T-cell (primary cell): ENCODE results near the gene ZNF827. TPM values are rescaled to one million over a fixed set of nuclear protein-coding genes. Genes with fewer than 3 reads are reported as not detected.

ENCODE experiments used
- ATAC-seq, 4 experiments: fragments of 200-7000 bp in 3 of 4; fragments of 150-1000 bp in 1 of 4; cut with Tn5 transposase; replicated peaks in 1 of 4; 1 replicate in 3 of 4; 2 replicates in 1 of 4; pipeline ENCODE4 v1.10.0; 2021; ENCODE audit warnings: moderate library complexity in 3 of 4, mild to moderate bottlenecking in 2 of 4, moderate number of reproducible peaks in 1 of 4
- CTCF ChIA-PET, 2 donors: fragments of 300-600 bp; sonication (Branson Sonifier 250); formaldehyde crosslinking; loops; one replicate each; lab custom pipeline; 2022; ENCODE audit warnings: antibody characterized with exemption in 2 of 2; lab: Charles Lee
- POLR2A ChIA-PET, 2 donors: fragments of 300-600 bp; sonication (Branson Sonifier 250); formaldehyde crosslinking; loops; one replicate each; lab custom pipeline; 2022; ENCODE audit warnings: antibody characterized with exemption in 2 of 2; lab: Charles Lee
- DNase-seq, 35 experiments: peaks; one replicate each; pipeline versions ENCODE4 v3.0.0 to v3.0.0-alpha.2; 2013 to 2023
- H3K27ac ChIP-seq: one replicate; pipeline ENCODE4 v1.5.1; 2013; ENCODE audit warnings: low read length
- H3K27me3 ChIP-seq, 2 experiments: replicated peaks in 1 of 2; 1 replicate in 1 of 2; 2 replicates in 1 of 2; pipeline versions ENCODE4 v1.6.1 to v1.7.0; 2013; ENCODE audit warnings: low read length in 1 of 2, mixed read lengths in 1 of 2; ENCODE audit not compliant: control insufficient read depth in 2 of 2, insufficient read depth in 2 of 2; ENCODE audit errors: extremely low read depth in 1 of 2
- H3K36me3 ChIP-seq, 2 donors: 1 replicate in 1 of 2; 2 replicates in 1 of 2; pipeline versions ENCODE4 v1.6.1 to v1.7.0; 2013; ENCODE audit warnings: low read length in 1 of 2; ENCODE audit not compliant: control insufficient read depth in 2 of 2, insufficient read depth in 1 of 2; ENCODE audit errors: extremely low read depth in 1 of 2
- H3K4me1 ChIP-seq, 2 experiments: 1 replicate in 1 of 2; 2 replicates in 1 of 2; pipeline versions ENCODE4 v1.6.1 to v1.7.0; 2013; ENCODE audit warnings: low read length in 2 of 2, mixed read lengths in 1 of 2; ENCODE audit not compliant: insufficient read depth in 2 of 2, control insufficient read depth in 1 of 2; ENCODE audit errors: extremely low read depth in 1 of 2
- H3K4me3 ChIP-seq, 2 donors: 1 replicate in 1 of 2; 2 replicates in 1 of 2; pipeline versions ENCODE4 v1.5.1 to v1.7.0; 2013; ENCODE audit warnings: mild to moderate bottlenecking in 2 of 2, low read length in 1 of 2, moderate library complexity in 1 of 2; ENCODE audit not compliant: control insufficient read depth in 1 of 2; ENCODE audit errors: extremely low read depth in 1 of 2
- H3K9me3 ChIP-seq: 2 replicates; pipeline ENCODE4 v1.7.0; 2013
- H3K27ac Mint-ChIP-seq, 2 donors: one replicate each; pipeline ENCODE4 v1.8.0; 2020 to 2021; ENCODE audit warnings: mild to moderate bottlenecking in 2 of 2, mixed read lengths in 2 of 2
- H3K27me3 Mint-ChIP-seq, 2 donors: one replicate each; pipeline ENCODE4 v1.8.0; 2021 to 2022; ENCODE audit warnings: mixed read lengths in 2 of 2
- H3K36me3 Mint-ChIP-seq: one replicate; pipeline ENCODE4 v1.8.0; 2021; ENCODE audit warnings: mixed read lengths
- H3K4me1 Mint-ChIP-seq, 3 donors: one replicate each; pipeline ENCODE4 v1.8.0; 2020 to 2022; ENCODE audit warnings: mixed read lengths in 3 of 3, mild to moderate bottlenecking in 1 of 3
- H3K4me3 Mint-ChIP-seq, 3 donors: one replicate each; pipeline ENCODE4 v1.8.0; 2020 to 2022; ENCODE audit warnings: mild to moderate bottlenecking in 3 of 3, mixed read lengths in 3 of 3, moderate library complexity in 3 of 3
- H3K9me3 Mint-ChIP-seq, 3 donors: one replicate each; pipeline ENCODE4 v1.8.0; 2020 to 2022; ENCODE audit warnings: mixed read lengths in 3 of 3
- WGBS: methylation state at CpG from one replicate; pipeline ENCODE4 v1.1.5; 2013; ENCODE audit warnings: missing lambda C conversion rate; ENCODE audit not compliant: insufficient coverage; 5-methylcytosine and 5-hydroxymethylcytosine counted together
- total RNA-seq, 35 experiments: library from RNA in 6 of 35; stranded (reverse) in 6 of 35; fragments of 120-200 nt in 1 of 35; gene quantifications; one replicate each; pipeline versions ENCODE4 v1.2.1 to v1.2.4 and lab custom pipeline; 2013 to 2026

Gene ZNF827
- total RNA-seq, 5 donors from 2014 or later (not counting 1 experiment from before 2014, with no cell fraction given), result 17.3 to 24.8 (median 18.5) TPM

GRCh38 chr4:145883101-145883694 is 55.4 kb downstream of the ZNF827 start:
- Mint-ChIP-seq H3K4me1 (peaks cover 6 to 14% (median 13%) of the 10 kb centered on the region in 3 donors), H3K4me3 (no peak overlapping the region), H3K36me3 (peaks cover 59% of the 10 kb centered on the region), H3K27ac (no peak overlapping the region), H3K27me3 (no peaks in the 10 kb centered on the region), H3K9me3 (no peaks in the 10 kb centered on the region)
- DNase-seq, result no peak
- ATAC-seq, result no peak
- H3K4me3 ChIP-seq, result no peak overlapping the region
- WGBS, result 98% methylated on average over 3 of the region's 4 CpGs
- H3K9me3 ChIP-seq, result no peaks in the 10 kb centered on the region
- no peaks in the 10 kb centered on the region for H3K27me3 ChIP-seq
- no peaks in the 10 kb centered on the region for H3K4me1 ChIP-seq
- no peak overlapping the region for H3K27ac ChIP-seq
- H3K36me3 ChIP-seq, result peaks cover 3 to 7% of the 10 kb centered on the region in 2 donors
- ChIA-PET POLR2A (no interaction called here), CTCF (interaction anchor here in 1 of 2 donors (0.5 to 0.6 kb wide), 3 partner anchors 108 to 802 kb away, joined by 3 to 6 read pairs (median 6); no protein-coding TSS in a partner anchor)

GRCh38 chr4:145882604-145883003 is 56.0 kb downstream of the ZNF827 start:
- no peak for ATAC-seq
- peaks cover 3 to 7% of the 10 kb centered on the region in 2 donors for H3K36me3 ChIP-seq
- Mint-ChIP-seq H3K4me3 (no peak overlapping the region), H3K27ac (no peak overlapping the region), H3K27me3 (no peaks in the 10 kb centered on the region), H3K36me3 (peaks cover 62% of the 10 kb centered on the region), H3K4me1 (peaks cover 6 to 18% (median 15%) of the 10 kb centered on the region in 3 donors), H3K9me3 (no peaks in the 10 kb centered on the region)
- no peak for DNase-seq
- 70% methylated on average over 1 of the region's 7 CpGs for WGBS
- no peak overlapping the region for H3K4me3 ChIP-seq
- H3K27me3 ChIP-seq, result no peaks in the 10 kb centered on the region
- ChIA-PET CTCF (interaction anchor here in 1 of 2 donors (0.5 to 0.7 kb wide), 4 partner anchors 11 to 802 kb away, joined by 3 to 6 read pairs (median 5); no protein-coding TSS in a partner anchor), POLR2A (no interaction called here)
- H3K9me3 ChIP-seq, result no peaks in the 10 kb centered on the region
- H3K27ac ChIP-seq, result no peak overlapping the region
- H3K4me1 ChIP-seq, result no peaks in the 10 kb centered on the region

GRCh38 chr4:145881989-145882388 is 56.6 kb downstream of the ZNF827 start:
- Histone ChIP-seq H3K9me3 (no peaks in the 10 kb centered on the region), H3K4me1 (no peaks in the 10 kb centered on the region), H3K36me3 (peaks cover 3 to 7% of the 10 kb centered on the region in 2 donors), H3K27ac (no peak overlapping the region), H3K27me3 (no peaks in the 10 kb centered on the region), H3K4me3 (no peak overlapping the region)
- Mint-ChIP-seq H3K27me3 (no peaks in the 10 kb centered on the region), H3K9me3 (no peaks in the 10 kb centered on the region), H3K27ac (no peak overlapping the region), H3K36me3 (peaks cover 64% of the 10 kb centered on the region), H3K4me1 (peaks cover 6 to 18% (median 15%) of the 10 kb centered on the region in 3 donors), H3K4me3 (no peak overlapping the region)
- CTCF ChIA-PET, result interaction anchor here (0.5 to 0.7 kb wide), 2 partner anchors 11 to 36 kb away, joined by 4 to 9 read pairs; no protein-coding TSS in a partner anchor
- WGBS, result 56% methylated on average over 4 of the region's 8 CpGs
- POLR2A ChIA-PET, result no interaction called here
- DNase-seq, result no peak
- no peak for ATAC-seq

GRCh38 chr4:145881576-145881975 is 57.0 kb downstream of the ZNF827 start:
- no peaks in the 10 kb centered on the region for H3K27me3 ChIP-seq
- no peak overlapping the region for H3K4me3 ChIP-seq
- Mint-ChIP-seq H3K4me1 (peaks cover 6 to 18% (median 15%) of the 10 kb centered on the region in 3 donors), H3K36me3 (peaks cover 68% of the 10 kb centered on the region), H3K4me3 (no peak overlapping the region), H3K27ac (peak overlapping the region in 1 of 2 donors; percentile 8), H3K27me3 (no peaks in the 10 kb centered on the region), H3K9me3 (no peaks in the 10 kb centered on the region)
- ATAC-seq (no peak), DNase-seq (no peak)
- 80% methylated on average over 1 of the region's 4 CpGs for WGBS
- ChIA-PET POLR2A (no interaction called here), CTCF (interaction anchor here (0.5 to 0.7 kb wide), 2 partner anchors 10 to 37 kb away, joined by 4 to 9 read pairs; no protein-coding TSS in a partner anchor)
- H3K4me1 ChIP-seq, result no peaks in the 10 kb centered on the region
- peaks cover 3 to 7% of the 10 kb centered on the region in 2 donors for H3K36me3 ChIP-seq
- H3K9me3 ChIP-seq, result no peaks in the 10 kb centered on the region
- no peak overlapping the region for H3K27ac ChIP-seq

- Histone ChIP-seq H3K4me3 (no peak overlapping the region), H3K27me3 (no peaks in the 10 kb centered on the region), H3K4me1 (no peaks in the 10 kb centered on the region), H3K9me3 (no peaks in the 10 kb centered on the region), H3K36me3 (peaks cover 3% of the 10 kb centered on the region in 2 donors), H3K27ac (no peak overlapping the region)
- ChIA-PET POLR2A (no interaction called here), CTCF (interaction anchor here in 1 of 2 donors (0.7 kb wide), 1 partner anchor 107 kb away, joined by 3 read pairs; no protein-coding TSS in a partner anchor)
- WGBS, result 100% methylated on average over 6 of the region's 9 CpGs
- Mint-ChIP-seq H3K27ac (no peak overlapping the region), H3K4me1 (peaks cover 6 to 18% (median 15%) of the 10 kb centered on the region in 3 donors), H3K27me3 (no peaks in the 10 kb centered on the region), H3K9me3 (no peaks in the 10 kb centered on the region), H3K4me3 (no peak overlapping the region), H3K36me3 (peaks cover 62% of the 10 kb centered on the region)
- DNase-seq (no peak), ATAC-seq (no peak)
These were observed 58.2 kb downstream of the ZNF827 start for GRCh38 chr4:145880355-145880960.

GRCh38 chr4:145879598-145879997 is 59.0 kb downstream of the ZNF827 start:
- Mint-ChIP-seq H3K27ac (no peak overlapping the region), H3K9me3 (no peaks in the 10 kb centered on the region), H3K27me3 (no peaks in the 10 kb centered on the region), H3K36me3 (peaks cover 55% of the 10 kb centered on the region), H3K4me1 (peaks cover 6 to 18% (median 15%) of the 10 kb centered on the region in 3 donors), H3K4me3 (no peak overlapping the region)
- 0% methylated on average over 1 of the region's 3 CpGs for WGBS
- Histone ChIP-seq H3K36me3 (peaks cover 2 to 3% of the 10 kb centered on the region in 2 donors), H3K4me1 (no peaks in the 10 kb centered on the region), H3K27ac (no peak overlapping the region), H3K27me3 (no peaks in the 10 kb centered on the region), H3K4me3 (no peak overlapping the region), H3K9me3 (no peaks in the 10 kb centered on the region)
- ChIA-PET CTCF (interaction anchor here in 1 of 2 donors (1.0 kb wide), 1 partner anchor 16 kb away, joined by 3 read pairs; no protein-coding TSS in a partner anchor), POLR2A (interaction anchor here in 1 of 2 donors (0.6 kb wide), 1 partner anchor 60 kb away, joined by 3 read pairs; no protein-coding TSS in a partner anchor)
- DNase-seq (no peak), ATAC-seq (no peak)
